ENCODE results near the gene EIF2A. TPM values are rescaled to one million over a fixed set of nuclear protein-coding genes. Genes with fewer than 3 reads are reported as not detected.

Gene EIF2A
- total RNA-seq, 1 experiment from 2014 or later: 74.1 TPM

- no peak overlapping the region for H2BK12ac ChIP-seq (ENCODE audit: insufficient read length, low read depth, low read length)
- H3K4me1 ChIP-seq (ENCODE audit: insufficient read depth, low read length): peaks cover 6% of the 10 kb centered on the region
- H2AFZ ChIP-seq (ENCODE audit: low read length): no peak overlapping the region
- no peaks in the 10 kb centered on the region for H3K9me3 ChIP-seq (ENCODE audit: control insufficient read depth, low read depth, low read length)
- H3T11ph ChIP-seq (ENCODE audit: low read length): no peak overlapping the region
- WGBS (ENCODE audit: extremely low coverage, insufficient read length, low lambda C conversion rate): no CpG with 5 or more reads among the region's 4 CpGs
- no peak overlapping the region for H3K14ac ChIP-seq (ENCODE audit: insufficient read depth, low read length)
- no peak for TF ChIP-seq CTCF (conservative IDR thresholded peaks at IDR 0.05)
- H2AK5ac ChIP-seq (ENCODE audit: insufficient read length, low read length): no peak overlapping the region
- no peak overlapping the region for H4K5ac ChIP-seq (ENCODE audit: insufficient read length, low read depth, low read length)
- H3K79me1 ChIP-seq (ENCODE audit: insufficient read depth, low read depth, low read length, poor library complexity, severe bottlenecking): peaks cover 6% of the 10 kb centered on the region
- no peaks in the 10 kb centered on the region for H3K23me2 ChIP-seq (ENCODE audit: insufficient read length, low read depth, low read length, poor library complexity, severe bottlenecking)
- no peak overlapping the region for H3K4ac ChIP-seq (ENCODE audit: low read depth, low read length)
- peaks cover 0 to 8% (median 3%) of the 10 kb centered on the region in 3 experiments; a peak in 4 of 7 replicates for H3K36me3 Mint-ChIP-seq (ENCODE audit: insufficient read depth in 1 of 3, low read depth in 3 of 3)
- H3K27me3 ChIP-seq (ENCODE audit: insufficient read depth, low read length): no peaks in the 10 kb centered on the region
- no peak overlapping the region for H3K56ac ChIP-seq (ENCODE audit: insufficient read length, low read depth, low read length)
- no peaks in the 10 kb centered on the region for H3K9me3 Mint-ChIP-seq
- no peak overlapping the region for H3K4me3 Mint-ChIP-seq
- no peak overlapping the region for H2BK20ac ChIP-seq (ENCODE audit: low read depth, low read length, poor library complexity, severe bottlenecking)
- DNase-seq: no peak
- no peaks in the 10 kb centered on the region; the same call in 1 of the 2 replicates for H3K79me2 ChIP-seq (ENCODE audit: insufficient read depth, low read length)
- H4K20me1 ChIP-seq (ENCODE audit: control insufficient read depth, insufficient read depth, insufficient read length): no peaks in the 10 kb centered on the region
- no peak overlapping the region for H4K91ac ChIP-seq (ENCODE audit: insufficient read length, low read depth, low read length)
- no peak overlapping the region for H3K23ac ChIP-seq (ENCODE audit: insufficient read length, low read depth, low read length)
- no peak overlapping the region for H3K18ac ChIP-seq (ENCODE audit: insufficient read length, low read depth, low read length)
- no peak overlapping the region for H2BK5ac ChIP-seq (ENCODE audit: insufficient read length, low read length)
- H3K4me2 ChIP-seq (ENCODE audit: insufficient read depth, insufficient read length, low read length): no peak overlapping the region
- peaks cover 40 to 44% of the 10 kb centered on the region in 2 experiments for H3K4me1 Mint-ChIP-seq
- H4K8ac ChIP-seq (replicated peaks; ENCODE audit: insufficient read length, low read depth, low read length): no peak overlapping the region
- H2BK15ac ChIP-seq (ENCODE audit: low read depth, low read length): no peak overlapping the region
- no peak overlapping the region for H2BK120ac ChIP-seq (ENCODE audit: low read depth, low read length, poor library complexity, severe bottlenecking)
- H3K27me3 Mint-ChIP-seq (ENCODE audit: low read depth): no peaks in the 10 kb centered on the region
- H3K27ac Mint-ChIP-seq: no peak overlapping the region
- H3K27ac ChIP-seq (ENCODE audit: insufficient read length, low read depth, low read length): no peak overlapping the region
- no peak overlapping the region for H3K9ac ChIP-seq (ENCODE audit: extremely low read depth, insufficient read length, low read length)
Observed at GRCh38 chr3:150597646-150598045, 51.1 kb downstream of the EIF2A start.

All from H9 (cell line).